ENCODE data around the gene NCL.

The NCL gene, protein sequence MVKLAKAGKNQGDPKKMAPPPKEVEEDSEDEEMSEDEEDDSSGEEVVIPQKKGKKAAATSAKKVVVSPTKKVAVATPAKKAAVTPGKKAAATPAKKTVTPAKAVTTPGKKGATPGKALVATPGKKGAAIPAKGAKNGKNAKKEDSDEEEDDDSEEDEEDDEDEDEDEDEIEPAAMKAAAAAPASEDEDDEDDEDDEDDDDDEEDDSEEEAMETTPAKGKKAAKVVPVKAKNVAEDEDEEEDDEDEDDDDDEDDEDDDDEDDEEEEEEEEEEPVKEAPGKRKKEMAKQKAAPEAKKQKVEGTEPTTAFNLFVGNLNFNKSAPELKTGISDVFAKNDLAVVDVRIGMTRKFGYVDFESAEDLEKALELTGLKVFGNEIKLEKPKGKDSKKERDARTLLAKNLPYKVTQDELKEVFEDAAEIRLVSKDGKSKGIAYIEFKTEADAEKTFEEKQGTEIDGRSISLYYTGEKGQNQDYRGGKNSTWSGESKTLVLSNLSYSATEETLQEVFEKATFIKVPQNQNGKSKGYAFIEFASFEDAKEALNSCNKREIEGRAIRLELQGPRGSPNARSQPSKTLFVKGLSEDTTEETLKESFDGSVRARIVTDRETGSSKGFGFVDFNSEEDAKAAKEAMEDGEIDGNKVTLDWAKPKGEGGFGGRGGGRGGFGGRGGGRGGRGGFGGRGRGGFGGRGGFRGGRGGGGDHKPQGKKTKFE

DNA sequence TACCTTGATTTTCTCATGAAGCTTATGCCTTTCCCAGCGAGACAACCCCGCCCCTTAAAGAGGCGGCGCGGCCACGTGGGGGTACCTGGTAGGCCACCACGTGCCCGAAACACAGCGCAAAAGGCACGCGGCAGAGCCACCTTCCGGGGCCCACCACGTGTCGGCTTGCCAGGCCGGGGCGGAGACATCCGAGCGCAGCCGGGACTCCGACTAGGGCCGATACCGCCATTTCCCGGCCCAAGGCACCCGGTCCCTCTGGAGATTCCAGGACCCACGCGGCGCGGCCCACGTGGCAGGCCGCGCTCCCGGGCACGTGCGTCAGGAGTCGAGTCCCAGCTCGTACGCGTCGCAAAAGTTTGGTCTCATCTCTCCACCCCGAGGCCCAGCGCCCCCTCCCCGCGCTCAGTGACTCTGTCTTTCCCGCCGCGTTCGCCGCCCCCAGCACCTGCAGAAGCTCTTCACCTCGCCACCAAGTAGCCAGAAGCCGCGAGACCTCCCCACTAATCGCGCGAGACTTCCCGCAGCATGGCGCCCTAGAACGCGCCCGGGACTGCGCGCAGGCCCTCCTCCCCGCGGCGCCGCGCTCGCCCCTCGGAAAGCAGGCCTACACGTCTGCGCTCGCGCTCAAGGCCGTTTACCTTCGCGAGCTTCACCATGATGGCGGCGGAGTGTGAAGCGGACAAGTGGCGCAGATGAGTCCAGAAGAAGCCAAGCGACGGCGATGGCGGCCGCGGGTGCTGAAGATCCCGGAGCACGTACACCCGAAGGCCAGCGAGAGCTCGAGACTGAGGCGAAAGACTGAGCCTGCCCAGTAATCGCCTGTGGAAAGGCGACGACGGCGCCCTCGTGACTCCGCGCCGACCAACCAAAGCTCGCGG is at the start of gene NCL:
Gene NCL (minus strand): TSS at position 787 of the 878 bp plus-strand sequence. CDS start 131 bp downstream, at position 656.
- peak; percentile 87 for DNase-seq

DNA sequence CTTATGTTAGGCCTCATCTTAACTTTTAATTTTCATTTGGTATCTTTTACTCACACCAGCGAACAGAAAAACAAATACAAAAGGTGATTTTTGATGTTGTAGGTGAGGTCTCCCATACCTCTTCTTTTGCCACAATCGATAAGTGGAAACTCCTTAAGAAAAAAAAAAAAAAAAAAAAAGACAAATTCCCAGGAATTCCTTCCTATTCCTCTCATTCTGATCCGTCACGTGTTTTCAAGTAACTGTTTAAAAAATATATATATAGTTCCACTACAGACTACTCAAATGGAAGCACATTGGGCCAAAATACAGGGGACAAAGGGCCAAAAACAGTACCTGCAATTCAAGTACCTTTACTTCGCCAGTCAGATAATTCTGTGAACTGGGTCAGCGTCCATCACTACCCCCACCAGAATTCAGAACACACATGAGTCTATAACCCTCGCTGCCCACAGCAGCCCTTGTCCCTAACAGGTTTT is 49.5 kb upstream of the NCL start:
- DNase-seq, result no peak

DNA sequence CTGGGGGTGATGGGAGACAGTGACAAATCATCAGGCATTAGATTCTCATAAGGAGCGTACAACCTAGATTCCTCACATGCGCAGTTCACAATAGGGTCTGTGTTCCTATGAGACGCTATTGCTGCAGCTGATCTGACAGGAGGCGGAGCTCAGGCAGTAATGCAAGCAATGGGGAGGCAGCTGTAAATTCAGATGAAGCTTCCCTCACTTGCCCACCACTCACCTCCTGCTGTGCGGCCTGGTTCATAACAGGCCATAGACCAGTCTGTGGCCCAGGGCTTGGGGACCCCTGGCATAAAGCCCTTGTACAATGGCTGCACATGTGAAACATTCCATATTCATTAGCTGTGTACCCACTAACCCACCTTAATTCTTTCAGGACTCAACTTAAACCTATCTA is 47.9 kb upstream of the NCL start:
- no peak for DNase-seq

DNA sequence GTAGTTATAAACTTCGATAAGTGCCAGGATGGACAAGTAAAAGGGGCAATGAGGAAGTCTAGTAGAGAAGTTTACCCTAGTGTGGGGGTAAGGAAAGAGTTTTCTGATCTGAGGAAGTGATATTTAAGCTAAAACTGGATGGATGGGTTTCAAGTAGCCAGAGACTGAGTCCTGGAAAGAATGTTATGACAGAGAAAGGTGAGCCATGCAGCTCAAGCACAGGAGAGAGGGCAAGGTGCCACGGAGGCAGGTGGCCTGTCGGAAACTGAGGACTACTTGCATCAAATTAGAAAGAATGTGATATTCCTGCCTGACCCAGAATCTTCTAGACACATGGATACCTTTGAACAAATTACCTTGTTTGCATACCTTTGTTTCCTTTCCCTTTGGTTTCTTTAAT is 39.5 kb upstream of the NCL start:
- DNase-seq, result no peak

DNA sequence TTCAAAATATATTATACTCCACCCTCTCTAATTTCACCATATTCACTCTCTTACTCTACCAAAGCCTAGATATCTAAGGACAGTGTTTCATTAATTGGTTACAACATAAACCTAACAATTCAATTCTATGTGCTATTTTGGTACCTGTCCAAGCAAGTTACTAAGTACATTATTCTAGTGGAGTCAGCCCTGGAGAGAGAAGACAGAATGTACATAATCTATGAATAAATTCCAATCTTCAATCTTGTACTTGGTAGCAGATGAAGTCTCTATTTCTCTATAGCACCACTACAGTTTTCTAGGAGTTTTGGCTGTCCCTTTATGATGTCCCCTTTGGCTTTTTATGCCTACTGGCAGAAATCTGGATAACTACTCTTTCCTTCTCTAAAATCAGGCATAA is 38.3 kb upstream of the NCL start:
- no peak for DNase-seq

DNA sequence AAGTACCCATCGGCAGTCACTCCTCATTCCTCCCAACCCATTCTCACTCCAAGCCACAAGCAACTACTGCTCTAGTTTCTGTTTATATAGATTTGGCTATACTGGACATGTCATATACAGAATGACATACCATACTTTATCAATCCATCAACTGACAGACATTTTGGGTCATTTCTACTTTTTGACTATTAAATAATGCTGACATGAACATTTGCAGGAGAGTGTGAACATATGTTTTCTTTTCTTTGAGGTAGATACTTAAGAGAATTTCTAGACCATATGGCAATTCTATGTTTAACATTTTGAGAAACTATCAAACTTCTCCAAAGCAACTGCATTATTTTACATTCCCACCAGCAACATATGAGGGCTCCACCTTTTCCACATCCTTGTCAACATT is 33.4 kb upstream of the NCL start:
- no peak for DNase-seq

DNA sequence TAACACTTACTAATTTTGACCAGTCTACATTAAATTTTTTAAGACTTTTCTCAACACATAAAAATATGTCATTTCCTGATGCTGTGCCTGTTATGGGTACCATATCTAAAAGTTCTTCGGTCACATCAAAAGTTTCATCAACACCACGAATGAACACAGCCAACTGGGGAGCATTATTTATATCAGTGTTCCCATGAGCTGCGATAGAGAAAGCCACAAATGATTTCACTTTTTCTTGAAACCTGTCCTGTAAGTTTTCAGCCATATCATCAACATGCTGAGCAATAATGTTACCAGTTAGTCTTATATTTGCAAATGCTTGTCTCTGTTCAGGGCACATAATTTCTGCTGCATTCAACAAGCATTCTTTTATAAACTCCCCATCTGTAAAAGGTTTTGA is 30.4 kb upstream of the NCL start:
- no peak for DNase-seq

DNA sequence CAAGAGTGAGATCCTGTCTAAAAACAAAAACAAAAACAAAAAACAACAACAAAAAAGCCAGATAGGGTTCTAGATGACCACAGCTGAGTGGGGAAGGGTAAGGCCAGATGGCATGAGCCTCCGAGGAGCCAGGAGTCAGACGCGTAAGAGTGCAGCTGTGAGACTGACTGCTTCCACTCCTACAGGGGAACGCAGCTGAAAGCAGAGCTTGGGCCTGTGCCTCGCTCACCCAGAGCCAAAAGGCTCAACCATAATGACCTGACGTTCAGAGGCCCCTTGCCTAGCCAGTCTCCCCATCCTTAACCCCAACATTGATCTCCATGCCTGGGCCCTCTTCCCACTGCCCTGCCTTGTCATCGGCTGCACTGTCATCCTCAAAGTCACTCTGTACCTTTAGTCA is 26.5 kb upstream of the NCL start:
- DNase-seq, result no peak

DNA sequence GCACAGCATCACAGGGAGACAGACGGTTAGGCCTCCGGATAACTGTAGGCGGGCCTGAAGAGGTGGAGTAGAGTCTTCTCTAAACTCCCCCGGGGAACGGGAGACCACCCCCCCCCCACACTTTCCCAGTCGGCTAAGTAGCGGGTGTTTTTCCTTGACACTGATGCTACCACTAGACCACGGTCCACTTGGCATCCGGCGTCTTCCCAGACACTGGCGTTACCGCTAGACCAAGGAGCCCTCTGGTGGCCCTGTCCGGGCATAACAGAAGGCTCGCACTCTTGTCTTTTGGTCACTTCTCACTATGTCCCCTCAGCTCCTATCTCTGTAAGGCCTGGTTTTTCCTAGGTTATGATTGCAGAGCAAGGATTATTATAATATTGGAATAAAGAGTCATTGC is 25.7 kb upstream of the NCL start:
- DNase-seq, result no peak

DNA sequence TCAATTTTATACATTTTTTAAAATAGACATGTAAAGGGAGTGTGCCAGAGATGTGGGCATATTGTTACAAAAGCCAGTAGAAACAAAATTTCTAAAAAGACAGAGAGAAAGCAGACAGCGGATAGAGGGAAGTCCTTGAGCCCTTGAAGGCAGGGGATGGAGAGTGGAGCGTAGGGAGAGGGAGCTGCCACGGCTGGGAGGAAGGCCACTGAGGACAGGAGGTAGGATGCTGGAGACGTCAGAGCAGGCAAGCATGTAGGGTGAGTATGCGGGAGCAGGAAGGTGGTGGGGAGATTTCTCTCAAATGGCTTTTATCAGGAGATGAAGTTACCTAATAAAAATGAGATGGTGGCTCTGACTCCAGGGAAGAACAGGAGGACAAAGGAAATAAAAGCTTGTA is 24.0 kb upstream of the NCL start:
- no peak for DNase-seq

DNA sequence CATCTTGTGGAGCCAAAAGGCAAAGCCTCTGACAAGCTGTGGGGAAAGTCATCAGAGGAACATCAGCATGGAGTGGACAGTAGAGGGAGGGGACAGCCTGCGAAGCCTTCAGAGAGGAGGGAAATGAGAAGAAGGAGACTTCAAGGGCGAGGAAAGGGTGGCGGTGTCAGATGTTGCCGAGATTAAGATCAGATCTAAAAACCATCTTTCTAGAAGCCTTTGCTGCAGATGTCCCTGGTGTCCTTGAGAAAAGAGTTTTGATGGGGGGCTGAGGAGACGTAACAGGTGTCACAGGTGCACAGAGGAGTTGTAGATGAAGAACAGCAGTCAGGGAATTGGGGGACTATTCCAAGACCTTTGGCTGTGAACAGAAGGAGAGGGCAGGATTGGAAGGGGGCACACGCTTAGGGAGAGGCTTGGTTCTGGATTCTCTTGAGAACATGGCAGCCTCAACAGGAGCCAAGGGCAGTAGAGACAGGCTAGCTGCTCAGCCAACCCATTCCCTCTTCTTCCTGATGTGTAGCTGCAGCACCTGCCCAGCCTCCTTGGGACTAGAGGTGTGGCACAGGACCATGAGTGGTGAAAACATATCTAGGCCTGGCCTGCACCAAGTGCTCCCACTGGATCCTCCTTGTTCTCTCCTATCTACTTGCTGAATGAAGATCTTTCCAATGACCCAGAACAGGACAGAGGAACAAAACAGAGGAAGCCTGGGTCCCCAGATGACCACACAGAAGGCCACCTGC is 22.7 kb upstream of the NCL start:
- DNase-seq, result no peak

DNA sequence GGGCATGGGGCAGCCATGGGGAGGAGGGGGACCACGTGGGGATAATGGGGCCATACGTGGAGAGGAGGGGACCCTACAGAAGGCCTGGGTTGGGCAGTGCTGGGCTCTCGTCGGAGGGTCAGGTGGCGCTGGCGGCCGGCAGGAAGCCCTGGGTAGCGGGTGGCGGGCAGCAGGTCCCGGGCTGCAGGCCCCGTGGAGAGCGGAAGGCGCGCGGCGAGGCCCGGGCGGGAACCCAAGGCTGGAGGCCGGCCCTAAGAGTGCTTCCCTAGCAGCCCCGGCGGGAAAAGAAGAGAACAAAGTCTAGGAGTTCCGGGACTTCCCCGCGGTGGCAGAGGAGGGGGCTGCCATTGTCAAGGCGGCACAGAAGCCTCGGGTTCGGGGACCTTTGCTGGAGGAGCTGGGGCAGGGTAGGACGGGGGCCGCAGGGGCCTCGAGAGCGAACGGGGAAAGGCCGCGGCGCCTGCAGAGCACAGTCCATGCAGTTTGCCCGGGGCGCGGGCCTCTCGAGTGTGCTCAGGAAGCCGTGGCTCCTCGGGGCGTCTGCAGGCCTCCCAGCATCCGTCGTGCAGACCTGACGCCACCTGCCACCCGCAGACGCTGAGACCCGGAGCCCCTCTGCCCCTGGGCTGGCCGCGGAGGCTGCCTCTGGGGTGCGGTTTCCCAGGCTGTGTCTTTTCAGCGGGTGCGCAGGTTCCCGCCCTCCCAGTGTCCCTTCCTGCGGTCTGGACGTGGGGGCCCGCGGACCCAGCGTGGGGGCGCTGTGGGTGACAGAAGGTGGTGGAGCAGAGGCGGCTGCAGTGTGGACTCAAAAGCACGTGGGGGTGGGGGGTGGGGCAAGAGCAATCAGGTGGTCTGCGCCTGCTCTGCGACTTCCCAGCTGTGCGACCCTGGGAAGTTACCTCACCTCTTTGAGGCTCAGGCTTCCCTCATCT is 19.4 kb upstream of the NCL start:
- no peak for DNase-seq

DNA sequence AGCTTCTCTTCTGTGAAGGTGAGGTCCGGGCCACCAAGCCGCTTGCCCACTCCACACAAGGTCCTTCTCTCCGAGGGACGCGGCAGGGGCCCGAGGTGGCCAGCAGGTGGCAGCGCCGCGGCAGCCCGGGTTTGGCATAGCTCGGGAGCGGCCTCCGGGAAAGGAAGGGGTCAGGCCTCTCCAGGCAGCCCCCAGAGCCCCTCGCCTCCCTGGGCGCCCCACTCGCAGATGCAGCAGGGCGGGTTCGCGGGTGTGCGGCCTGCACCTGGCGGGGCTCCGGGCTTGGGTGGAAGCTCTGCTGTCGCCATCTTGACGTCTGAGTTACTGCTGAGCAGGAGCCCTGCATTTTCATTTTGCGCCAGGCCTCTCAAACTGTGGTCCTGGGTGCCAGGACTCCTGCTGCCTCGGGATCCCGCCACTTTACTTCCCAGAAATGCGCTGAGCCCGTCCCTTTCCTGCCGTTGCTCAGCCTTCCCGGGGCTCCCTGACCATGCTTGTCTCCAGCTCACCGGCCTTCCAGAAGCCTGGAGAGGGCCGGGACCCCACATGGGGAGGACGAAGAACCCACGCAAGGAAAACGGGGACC is 18.6 kb upstream of the NCL start:
- DNase-seq, result peak; percentile 44

DNA sequence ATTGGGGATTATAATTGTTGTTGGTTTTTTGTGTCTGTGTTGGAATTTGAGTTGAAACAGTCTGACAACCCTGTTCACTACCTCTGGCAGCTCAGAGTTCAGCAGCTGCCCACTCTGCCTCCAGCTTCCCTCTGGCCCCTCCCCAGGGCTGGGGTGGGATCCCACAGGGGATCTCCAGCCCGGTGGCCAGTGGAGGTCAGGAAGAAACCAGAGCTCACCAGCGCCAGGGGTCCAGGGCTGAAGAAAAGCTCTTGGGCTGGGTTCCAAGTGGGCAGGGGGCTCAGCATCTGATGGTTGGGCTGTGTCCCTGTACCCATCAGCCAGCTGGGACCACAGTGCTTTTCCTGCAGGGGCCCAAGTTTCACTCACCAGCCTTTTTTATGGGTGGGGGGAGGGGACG is 16.5 kb upstream of the NCL start:
- no peak for DNase-seq

DNA sequence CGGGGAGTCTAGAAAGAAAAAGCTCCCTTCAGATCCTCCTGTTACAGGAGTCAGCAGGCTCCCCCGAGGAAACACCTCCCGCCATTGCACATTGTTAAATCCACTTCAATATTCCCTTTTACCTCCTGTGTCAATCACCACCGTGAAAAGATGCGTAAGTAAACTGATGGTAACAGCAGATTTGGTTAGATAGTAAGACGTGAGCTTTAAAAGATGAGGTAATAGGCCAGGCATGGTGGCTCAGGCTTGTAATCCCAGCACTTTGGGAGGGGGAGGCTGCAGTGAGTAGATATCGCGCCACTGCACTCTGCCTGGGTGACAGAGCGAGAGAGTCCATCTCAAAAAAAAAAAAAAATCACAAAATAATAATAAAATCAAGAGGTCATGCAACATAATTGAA is 15.2 kb upstream of the NCL start:
- no peak for DNase-seq

DNA sequence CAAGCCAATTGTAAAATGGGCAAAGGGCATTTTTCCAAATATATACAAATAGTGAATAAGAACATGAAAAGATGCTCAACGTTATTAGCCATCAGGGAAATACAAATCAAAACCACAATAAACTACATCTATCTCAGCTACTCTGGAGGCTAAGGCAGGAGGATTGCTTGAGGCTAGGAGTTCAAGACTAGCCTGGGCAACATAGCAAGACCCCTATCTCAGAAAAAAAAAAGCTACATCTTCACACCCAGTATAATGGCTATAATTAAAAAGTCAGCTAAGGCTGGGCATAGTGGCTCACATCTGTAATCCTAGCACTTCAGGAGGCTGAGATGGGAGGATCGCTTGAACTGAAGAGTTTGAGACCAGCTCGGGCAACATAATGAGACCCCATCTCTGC is 12.6 kb upstream of the NCL start:
- no peak for DNase-seq

DNA sequence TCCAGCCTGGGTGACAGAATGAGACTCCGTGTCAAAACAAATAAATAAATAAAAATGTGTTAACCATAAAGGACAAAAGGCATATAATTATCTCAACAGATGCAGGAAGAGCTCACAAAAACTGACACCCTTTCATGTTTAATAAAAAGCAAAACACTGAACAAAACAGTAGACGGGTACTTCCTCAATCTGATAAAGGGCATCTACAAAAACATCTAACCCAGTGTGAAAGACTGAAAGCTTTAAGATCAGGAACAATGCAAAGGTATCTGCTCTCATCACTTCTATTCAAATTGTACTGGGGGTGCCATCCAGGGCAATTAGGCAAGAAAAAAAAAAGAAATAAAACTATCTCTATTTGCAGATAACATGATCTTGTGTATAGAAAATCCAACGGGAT is 11.7 kb upstream of the NCL start:
- DNase-seq, result no peak

DNA sequence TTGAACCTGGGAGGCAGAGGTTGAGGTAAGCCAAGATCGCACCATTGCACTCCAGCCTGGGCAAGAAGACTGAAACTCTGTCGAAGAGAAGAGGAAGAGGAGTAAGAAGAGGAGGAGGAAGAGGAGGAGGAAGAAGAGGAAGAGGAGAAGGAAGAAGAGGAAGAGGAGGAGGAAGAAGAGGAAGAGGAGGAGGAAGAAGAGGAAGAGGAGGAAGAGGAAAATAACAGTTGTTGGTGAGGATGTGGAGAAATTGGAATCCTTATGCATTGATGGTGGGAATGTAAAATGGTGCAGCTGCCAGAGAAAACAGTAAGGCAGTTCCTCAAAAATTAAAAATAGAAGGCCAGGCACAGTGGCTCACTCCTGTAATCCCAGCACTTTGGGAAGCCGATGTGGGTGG is 8.5 kb upstream of the NCL start:
- no peak for DNase-seq

DNA sequence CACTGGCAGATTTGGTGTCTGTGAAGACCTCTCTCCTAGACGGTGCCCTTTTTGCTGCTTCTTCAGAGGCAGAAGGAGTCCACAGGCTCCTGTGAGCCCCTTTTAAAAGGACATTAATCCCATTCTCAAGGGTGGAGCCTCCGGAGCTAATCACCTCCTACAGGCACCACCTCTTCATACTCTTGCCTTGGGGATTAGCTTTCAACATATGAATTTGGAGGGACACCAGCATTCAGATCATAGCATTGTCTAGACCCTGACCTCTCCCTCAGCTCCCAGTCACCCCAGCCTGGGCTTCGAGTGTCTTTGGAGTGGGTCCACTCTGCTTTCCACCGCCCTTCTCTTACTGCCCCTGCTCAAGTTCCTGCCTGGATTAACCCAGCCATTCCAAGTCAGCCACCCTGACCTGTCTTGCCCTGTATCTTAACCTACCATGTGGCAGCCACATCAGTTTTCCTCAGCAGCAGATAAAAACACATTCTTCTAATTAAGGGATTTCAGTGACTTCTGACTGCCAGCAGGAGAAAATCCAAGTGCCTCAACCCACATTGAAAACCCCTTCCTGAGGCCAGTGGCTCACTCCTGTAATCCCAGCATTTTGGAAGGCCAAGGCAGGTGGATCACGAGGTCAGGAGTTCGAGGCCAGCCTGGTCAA is 6.1 kb upstream of the NCL start:
- no peak for DNase-seq

DNA sequence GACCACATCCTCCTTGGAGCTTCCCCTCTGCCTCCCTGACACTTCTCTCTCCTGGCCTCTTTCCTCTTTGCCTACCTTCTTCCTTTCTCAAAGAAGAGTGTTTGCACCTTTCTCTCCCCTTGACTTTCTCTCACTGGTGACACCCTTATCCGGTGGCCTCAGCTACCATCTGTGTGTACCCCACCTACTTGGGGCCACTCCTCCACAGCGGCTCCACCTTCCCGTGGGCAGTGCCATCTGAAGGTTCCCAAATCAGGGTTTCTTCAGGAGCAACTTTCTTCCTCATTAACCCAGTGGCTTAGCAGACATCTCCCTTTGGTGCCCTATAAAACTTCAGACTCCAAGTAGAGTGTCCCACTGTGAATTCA is 5.3 kb upstream of the NCL start:
- no peak for DNase-seq
